ENCODE results near the gene MYBPHL.
A peak's percentile ranks its signal among the peaks of the same experiment; 100 is the strongest.

The MYBPHL gene

DNA sequence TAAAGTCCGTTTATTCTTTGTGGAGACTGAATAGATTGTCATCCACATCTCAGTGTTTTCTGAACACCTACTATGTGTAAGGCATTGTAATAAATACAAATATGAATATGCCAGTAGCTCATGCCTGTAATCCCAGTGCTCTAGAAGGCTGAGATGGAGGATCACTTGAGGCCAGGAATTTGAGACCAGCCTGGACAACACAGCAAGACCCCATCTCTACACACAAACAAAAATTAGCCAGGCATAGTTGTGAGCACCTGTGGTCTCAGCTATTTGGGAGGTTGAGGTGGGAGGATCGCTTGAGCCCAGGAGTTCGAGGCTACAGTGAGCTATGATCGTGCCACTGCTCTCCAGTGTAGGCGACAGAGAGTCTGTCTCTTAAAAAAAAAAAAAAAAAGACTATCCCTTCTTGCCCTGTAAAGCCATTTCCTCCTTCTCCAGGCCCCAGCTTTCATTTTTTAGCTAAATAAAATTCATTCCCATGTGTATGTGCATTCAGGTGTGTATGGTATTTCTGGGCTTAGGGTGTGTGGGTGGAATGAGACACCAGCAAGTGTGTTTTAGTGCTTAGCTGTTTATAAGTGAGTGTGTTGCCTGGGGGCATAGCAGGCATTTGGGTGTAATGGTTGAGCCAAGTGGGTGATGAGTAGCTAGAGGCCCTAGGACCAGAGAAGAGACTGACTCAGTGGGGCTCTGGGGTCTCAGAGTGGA is 49.7 kb downstream of the MYBPHL start:
- H3K27me3 Mint-ChIP-seq: no peaks in the 10 kb centered on the region
- H3K36me3 Mint-ChIP-seq (ENCODE audit: low read depth): no peaks in the 10 kb centered on the region
- no peaks in the 10 kb centered on the region for H3K9me3 Mint-ChIP-seq
- no peaks in the 10 kb centered on the region for H3K4me1 Mint-ChIP-seq (ENCODE audit: low read depth)
- H3K27ac Mint-ChIP-seq: no peak overlapping the region
- H3K4me3 Mint-ChIP-seq: no peak overlapping the region

GRCh38 chr1:109256085-109256484 is 50.7 kb downstream of the MYBPHL start:
- Mint-ChIP-seq H3K27ac (no peak overlapping the region), H3K4me1 (ENCODE audit: low read depth) (no peaks in the 10 kb centered on the region), H3K27me3 (no peaks in the 10 kb centered on the region), H3K9me3 (no peaks in the 10 kb centered on the region), H3K4me3 (no peak overlapping the region), H3K36me3 (ENCODE audit: low read depth) (no peaks in the 10 kb centered on the region)

- Mint-ChIP-seq H3K36me3 (ENCODE audit: low read depth) (no peaks in the 10 kb centered on the region), H3K9me3 (no peaks in the 10 kb centered on the region), H3K27me3 (peaks cover 3% of the 10 kb centered on the region), H3K4me1 (ENCODE audit: low read depth) (no peaks in the 10 kb centered on the region), H3K27ac (no peak overlapping the region), H3K4me3 (no peak overlapping the region)
Observed at GRCh38 chr1:109255678-109256077, 51.1 kb downstream of the MYBPHL start.

DNA sequence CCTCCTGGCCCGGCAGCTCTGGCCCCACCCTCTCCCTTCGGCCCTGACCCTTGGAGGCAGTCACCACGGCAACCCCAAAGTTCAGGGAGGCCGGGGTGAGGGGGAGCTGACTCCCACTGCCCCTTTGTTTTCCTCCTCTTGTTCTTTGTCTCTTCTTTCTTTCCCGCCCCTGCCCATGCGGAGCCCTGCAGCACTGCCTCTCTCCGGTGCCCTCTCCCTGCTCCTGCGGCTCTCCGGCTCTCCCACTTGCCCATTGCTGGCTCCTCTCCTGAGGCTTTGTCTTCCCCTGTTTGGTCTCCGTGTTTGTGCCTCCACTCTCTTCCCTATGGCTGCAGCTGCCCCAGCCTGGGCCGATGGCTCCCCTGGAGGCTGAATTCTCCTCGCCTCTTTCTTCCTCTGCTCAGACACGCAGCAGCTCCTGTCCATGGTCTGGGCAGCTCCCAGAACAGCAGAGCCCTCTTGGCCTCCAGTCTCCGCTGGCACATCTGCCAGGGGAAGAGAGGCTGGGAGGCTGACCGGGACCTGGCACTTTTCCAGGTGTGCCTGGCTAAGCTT is 51.6 kb downstream of the MYBPHL start:
- Mint-ChIP-seq H3K4me3 (no peak overlapping the region), H3K36me3 (ENCODE audit: low read depth) (no peaks in the 10 kb centered on the region), H3K27ac (no peak overlapping the region), H3K4me1 (ENCODE audit: low read depth) (no peaks in the 10 kb centered on the region), H3K27me3 (peaks cover 4% of the 10 kb centered on the region), H3K9me3 (no peaks in the 10 kb centered on the region)

DNA sequence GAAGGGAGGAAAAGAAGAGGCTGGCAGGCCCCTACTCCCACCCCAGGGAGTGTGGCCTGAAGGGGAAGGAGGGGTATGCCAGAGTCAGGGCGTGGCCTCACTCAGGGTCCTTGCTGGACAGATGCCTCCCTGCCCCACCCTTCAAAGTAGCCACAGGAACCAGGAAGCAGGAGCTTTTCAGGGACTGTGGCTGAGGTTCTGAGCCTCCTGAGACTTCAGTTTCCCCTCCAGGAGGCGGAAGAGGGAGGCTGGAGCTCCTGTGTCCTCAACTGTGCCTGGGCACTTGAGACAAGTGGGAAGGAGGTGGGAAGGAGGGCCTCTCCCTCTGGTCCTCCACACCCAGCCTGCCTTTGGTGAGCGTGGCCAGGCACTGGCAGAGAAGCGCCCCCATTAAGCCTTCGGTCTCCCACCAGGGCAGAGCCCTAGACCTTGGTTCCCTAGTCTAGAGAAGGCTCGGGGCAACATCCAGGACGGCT is 52.2 kb downstream of the MYBPHL start:
- H3K9me3 Mint-ChIP-seq: no peaks in the 10 kb centered on the region
- H3K36me3 Mint-ChIP-seq (ENCODE audit: low read depth): no peaks in the 10 kb centered on the region
- H3K4me3 Mint-ChIP-seq: no peak overlapping the region
- peaks cover 4% of the 10 kb centered on the region for H3K27me3 Mint-ChIP-seq
- H3K4me1 Mint-ChIP-seq (ENCODE audit: low read depth): no peaks in the 10 kb centered on the region
- no peak overlapping the region for H3K27ac Mint-ChIP-seq

- no peaks in the 10 kb centered on the region for H3K36me3 Mint-ChIP-seq (ENCODE audit: low read depth)
- H3K27me3 Mint-ChIP-seq: peaks cover 4% of the 10 kb centered on the region
- no peaks in the 10 kb centered on the region for H3K9me3 Mint-ChIP-seq
- no peak overlapping the region for H3K27ac Mint-ChIP-seq
- H3K4me1 Mint-ChIP-seq (ENCODE audit: low read depth): peaks cover 3% of the 10 kb centered on the region
- no peak overlapping the region for H3K4me3 Mint-ChIP-seq
Observed at GRCh38 chr1:109253803-109254620, 52.8 kb downstream of the MYBPHL start.

GRCh38 chr1:109252893-109253802 is 53.7 kb downstream of the MYBPHL start:
- peaks cover 4% of the 10 kb centered on the region for H3K27me3 Mint-ChIP-seq
- H3K36me3 Mint-ChIP-seq (ENCODE audit: low read depth): no peaks in the 10 kb centered on the region
- H3K9me3 Mint-ChIP-seq: no peaks in the 10 kb centered on the region
- no peak overlapping the region for H3K27ac Mint-ChIP-seq
- no peak overlapping the region for H3K4me3 Mint-ChIP-seq
- H3K4me1 Mint-ChIP-seq (ENCODE audit: low read depth): peaks cover 5% of the 10 kb centered on the region

GRCh38 chr1:109252167-109252892 is 54.5 kb downstream of the MYBPHL start:
- Mint-ChIP-seq H3K36me3 (ENCODE audit: low read depth) (no peaks in the 10 kb centered on the region), H3K4me1 (ENCODE audit: low read depth) (peaks cover 5% of the 10 kb centered on the region), H3K27ac (no peak overlapping the region), H3K27me3 (peaks cover 4% of the 10 kb centered on the region), H3K4me3 (no peak overlapping the region), H3K9me3 (no peaks in the 10 kb centered on the region)

DNA sequence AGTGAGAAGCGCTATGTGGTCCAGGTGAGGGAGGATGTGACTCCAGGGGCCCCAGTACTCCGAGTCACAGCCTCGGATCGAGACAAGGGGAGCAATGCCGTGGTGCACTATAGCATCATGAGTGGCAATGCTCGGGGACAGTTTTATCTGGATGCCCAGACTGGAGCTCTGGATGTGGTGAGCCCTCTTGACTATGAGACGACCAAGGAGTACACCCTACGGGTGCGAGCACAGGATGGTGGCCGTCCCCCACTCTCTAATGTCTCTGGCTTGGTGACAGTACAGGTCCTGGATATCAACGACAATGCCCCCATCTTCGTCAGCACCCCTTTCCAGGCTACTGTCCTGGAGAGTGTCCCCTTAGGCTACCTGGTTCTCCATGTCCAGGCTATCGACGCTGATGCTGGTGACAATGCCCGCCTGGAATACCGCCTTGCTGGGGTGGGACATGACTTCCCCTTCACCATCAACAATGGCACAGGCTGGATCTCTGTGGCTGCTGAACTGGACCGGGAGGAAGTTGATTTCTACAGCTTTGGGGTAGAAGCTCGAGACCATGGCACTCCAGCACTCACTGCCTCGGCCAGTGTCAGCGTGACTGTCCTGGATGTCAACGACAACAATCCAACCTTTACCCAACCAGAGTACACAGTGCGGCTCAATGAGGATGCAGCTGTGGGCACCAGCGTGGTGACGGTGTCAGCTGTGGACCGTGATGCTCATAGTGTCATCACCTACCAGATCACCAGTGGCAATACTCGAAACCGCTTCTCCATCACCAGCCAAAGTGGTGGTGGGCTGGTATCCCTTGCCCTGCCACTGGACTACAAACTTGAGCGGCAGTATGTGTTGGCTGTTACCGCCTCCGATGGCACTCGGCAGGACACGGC is 55.3 kb downstream of the MYBPHL start:
- H3K4me3 Mint-ChIP-seq: no peak overlapping the region
- peaks cover 5% of the 10 kb centered on the region for H3K4me1 Mint-ChIP-seq (ENCODE audit: low read depth)
- no peaks in the 10 kb centered on the region for H3K36me3 Mint-ChIP-seq (ENCODE audit: low read depth)
- H3K27ac Mint-ChIP-seq: no peak overlapping the region
- no peaks in the 10 kb centered on the region for H3K9me3 Mint-ChIP-seq
- peaks cover 4% of the 10 kb centered on the region for H3K27me3 Mint-ChIP-seq

DNA sequence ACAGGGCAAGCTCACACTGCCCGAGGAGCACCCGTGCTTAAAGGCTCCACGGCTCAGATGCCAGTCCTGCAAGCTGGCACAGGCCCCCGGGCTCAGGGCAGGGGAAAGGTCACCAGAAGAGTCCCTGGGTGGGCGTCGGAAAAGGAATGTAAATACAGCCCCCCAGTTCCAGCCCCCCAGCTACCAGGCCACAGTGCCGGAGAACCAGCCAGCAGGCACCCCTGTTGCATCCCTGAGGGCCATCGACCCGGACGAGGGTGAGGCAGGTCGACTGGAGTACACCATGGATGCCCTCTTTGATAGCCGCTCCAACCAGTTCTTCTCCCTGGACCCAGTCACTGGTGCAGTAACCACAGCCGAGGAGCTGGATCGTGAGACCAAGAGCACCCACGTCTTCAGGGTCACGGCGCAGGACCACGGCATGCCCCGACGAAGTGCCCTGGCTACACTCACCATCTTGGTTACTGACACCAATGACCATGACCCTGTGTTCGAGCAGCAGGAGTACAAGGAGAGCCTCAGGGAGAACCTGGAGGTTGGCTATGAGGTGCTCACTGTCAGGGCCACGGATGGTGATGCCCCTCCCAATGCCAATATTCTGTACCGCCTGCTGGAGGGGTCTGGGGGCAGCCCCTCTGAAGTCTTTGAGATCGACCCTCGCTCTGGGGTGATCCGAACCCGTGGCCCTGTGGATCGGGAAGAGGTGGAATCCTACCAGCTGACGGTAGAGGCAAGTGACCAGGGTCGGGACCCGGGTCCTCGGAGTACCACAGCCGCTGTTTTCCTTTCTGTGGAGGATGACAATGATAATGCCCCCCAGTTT is 56.1 kb downstream of the MYBPHL start:
- peaks cover 4% of the 10 kb centered on the region for H3K27me3 Mint-ChIP-seq
- H3K9me3 Mint-ChIP-seq: no peaks in the 10 kb centered on the region
- no peak overlapping the region for H3K27ac Mint-ChIP-seq
- H3K4me1 Mint-ChIP-seq (ENCODE audit: low read depth): peaks cover 5% of the 10 kb centered on the region
- H3K36me3 Mint-ChIP-seq (ENCODE audit: low read depth): no peaks in the 10 kb centered on the region
- peak overlapping the region; percentile 57 for H3K4me3 Mint-ChIP-seq

DNA sequence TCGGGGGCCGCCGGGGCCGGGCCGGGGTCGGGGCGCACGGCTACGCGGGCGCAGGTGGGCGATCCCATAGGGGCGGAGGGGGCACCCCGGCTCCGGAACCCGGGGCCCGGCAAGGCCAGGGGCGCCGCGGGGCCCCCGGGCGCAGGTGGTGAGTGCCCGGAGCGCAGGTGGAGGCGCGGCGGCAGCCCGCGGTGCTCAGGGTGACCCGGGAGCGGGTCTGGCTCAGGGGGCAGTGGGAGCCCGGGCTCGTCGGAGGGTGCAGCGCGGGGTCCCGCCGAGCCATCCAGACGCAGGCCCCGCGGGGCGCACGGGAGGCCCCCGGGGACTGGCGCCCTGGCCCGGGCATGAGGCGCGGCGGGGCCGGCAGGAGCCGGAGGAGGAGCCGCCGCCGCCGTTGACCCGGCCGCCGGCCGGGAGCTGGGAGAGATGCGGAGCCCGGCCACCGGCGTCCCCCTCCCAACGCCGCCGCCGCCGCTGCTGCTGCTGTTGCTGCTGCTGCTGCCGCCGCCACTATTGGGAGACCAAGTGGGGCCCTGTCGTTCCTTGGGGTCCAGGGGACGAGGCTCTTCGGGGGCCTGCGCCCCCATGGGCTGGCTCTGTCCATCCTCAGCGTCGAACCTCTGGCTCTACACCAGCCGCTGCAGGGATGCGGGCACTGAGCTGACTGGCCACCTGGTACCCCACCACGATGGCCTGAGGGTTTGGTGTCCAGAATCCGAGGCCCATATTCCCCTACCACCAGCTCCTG is 57.0 kb downstream of the MYBPHL start:
- peaks cover 5% of the 10 kb centered on the region for H3K4me1 Mint-ChIP-seq (ENCODE audit: low read depth)
- peak overlapping the region; percentile 57 for H3K4me3 Mint-ChIP-seq
- H3K36me3 Mint-ChIP-seq (ENCODE audit: low read depth): no peaks in the 10 kb centered on the region
- peaks cover 4% of the 10 kb centered on the region for H3K27me3 Mint-ChIP-seq
- no peaks in the 10 kb centered on the region for H3K9me3 Mint-ChIP-seq
- no peak overlapping the region for H3K27ac Mint-ChIP-seq

Measured in stimulated activated naive CD8-positive, alpha-beta T cell treated with anti-CD3 and anti-CD28 coated beads, Interleukin-15, Interleukin-2, amounts not matched to agents 100 ng/mL and 50 ng/mL, for 24 hours (primary cell).